ENCODE results near the gene CCDC201. TPM values are rescaled to one million over a fixed set of nuclear protein-coding genes. Genes with fewer than 3 reads are reported as not detected.

CCDC201 gene
- total RNA-seq, 4 donors from 2014 or later: not detected

- ATAC-seq: no peak
- Histone ChIP-seq H3K36me3 (no peaks in the 10 kb centered on the region), H3K27me3 (peaks cover 3% of the 10 kb centered on the region), H3K27ac (no peak overlapping the region), H3K9me3 (no peaks in the 10 kb centered on the region), H3K4me3 (no peak overlapping the region), H3K4me1 (no peaks in the 10 kb centered on the region)
- TF ChIP-seq POLR2A (IDR thresholded peaks at IDR 0.05) (no peak), EP300 (IDR thresholded peaks at IDR 0.05) (no peak), POLR2AphosphoS5 (IDR thresholded peaks at IDR 0.05) (no peak), CTCF (IDR thresholded peaks at IDR 0.05) (no peak)
Observed at GRCh38 chr7:45909561-45909960, 36.7 kb upstream of the CCDC201 start.

- Histone ChIP-seq H3K4me3 (no peak overlapping the region), H3K27me3 (no peaks in the 10 kb centered on the region), H3K36me3 (no peaks in the 10 kb centered on the region), H3K9me3 (no peaks in the 10 kb centered on the region), H3K27ac (no peak overlapping the region), H3K4me1 (no peaks in the 10 kb centered on the region)
- ATAC-seq: no peak
- TF ChIP-seq POLR2A (IDR thresholded peaks at IDR 0.05) (no peak), CTCF (IDR thresholded peaks at IDR 0.05) (no peak), POLR2AphosphoS5 (IDR thresholded peaks at IDR 0.05) (no peak), EP300 (IDR thresholded peaks at IDR 0.05) (no peak)
- 67 to 100% methylated on average over 1 of the region's 1 CpG for WGBS, 2 donors (ENCODE audit: low coverage in 1 of 2)
Observed at GRCh38 chr7:45902820-45903219, 29.9 kb upstream of the CCDC201 start.

GRCh38 chr7:45901566-45901965, 28.7 kb upstream of the CCDC201 start:
- ATAC-seq: no peak
- H3K36me3 ChIP-seq: no peaks in the 10 kb centered on the region
- no peaks in the 10 kb centered on the region for H3K27me3 ChIP-seq
- no peaks in the 10 kb centered on the region for H3K9me3 ChIP-seq
- 38 to 82% methylated on average over 1 of the region's 1 CpG for WGBS, 2 donors (ENCODE audit: low coverage in 1 of 2)
- H3K27ac ChIP-seq: no peak overlapping the region
- TF ChIP-seq POLR2AphosphoS5 (IDR thresholded peaks at IDR 0.05): no peak
- TF ChIP-seq POLR2A (IDR thresholded peaks at IDR 0.05): no peak
- no peak for TF ChIP-seq CTCF (IDR thresholded peaks at IDR 0.05)
- TF ChIP-seq EP300 (IDR thresholded peaks at IDR 0.05): no peak
- no peak overlapping the region for H3K4me3 ChIP-seq
- H3K4me1 ChIP-seq: no peaks in the 10 kb centered on the region

- 78 to 90% methylated on average over 2 of the region's 2 CpGs for WGBS, 2 donors (ENCODE audit: low coverage in 1 of 2)
- TF ChIP-seq EP300 (IDR thresholded peaks at IDR 0.05): no peak
- no peak for TF ChIP-seq CTCF (IDR thresholded peaks at IDR 0.05)
- no peak for TF ChIP-seq POLR2AphosphoS5 (IDR thresholded peaks at IDR 0.05)
- no peak for TF ChIP-seq POLR2A (IDR thresholded peaks at IDR 0.05)
- no peaks in the 10 kb centered on the region for H3K4me1 ChIP-seq
- peaks cover 21% of the 10 kb centered on the region for H3K27me3 ChIP-seq
- no peaks in the 10 kb centered on the region for H3K36me3 ChIP-seq
- no peak overlapping the region for H3K4me3 ChIP-seq
- H3K9me3 ChIP-seq: no peaks in the 10 kb centered on the region
- no peak overlapping the region for H3K27ac ChIP-seq
- ATAC-seq: no peak
Observed at GRCh38 chr7:45898222-45898621, 25.3 kb upstream of the CCDC201 start.

- Histone ChIP-seq H3K9me3 (no peaks in the 10 kb centered on the region), H3K27me3 (peaks cover 21% of the 10 kb centered on the region), H3K27ac (no peak overlapping the region), H3K4me3 (no peak overlapping the region), H3K36me3 (no peaks in the 10 kb centered on the region), H3K4me1 (no peaks in the 10 kb centered on the region)
- WGBS, 2 donors (ENCODE audit: low coverage in 1 of 2): 100% methylated on average over 1 of the region's 1 CpG; no CpG with 5 or more reads in 1 of the 2 donors
- no peak for TF ChIP-seq POLR2A (IDR thresholded peaks at IDR 0.05)
- TF ChIP-seq POLR2AphosphoS5 (IDR thresholded peaks at IDR 0.05): no peak
- no peak for TF ChIP-seq CTCF (IDR thresholded peaks at IDR 0.05)
- no peak for ATAC-seq
Observed at GRCh38 chr7:45897042-45897690, 24.3 kb upstream of the CCDC201 start.
